GM12892 (cell line): ENCODE data around the gene SMYD3.

Experiments used
- POLR2A ChIP-seq: IDR thresholded peaks from 2 replicates; pipeline ENCODE4 v1.6.1; 2011; ENCODE audit warnings: low read depth, low read length, control low read depth
- POLR2AphosphoS5 ChIP-seq: IDR thresholded peaks from 2 replicates; pipeline ENCODE4 v1.6.1; 2011; ENCODE audit warnings: low read depth, low read length, control low read depth

DNA sequence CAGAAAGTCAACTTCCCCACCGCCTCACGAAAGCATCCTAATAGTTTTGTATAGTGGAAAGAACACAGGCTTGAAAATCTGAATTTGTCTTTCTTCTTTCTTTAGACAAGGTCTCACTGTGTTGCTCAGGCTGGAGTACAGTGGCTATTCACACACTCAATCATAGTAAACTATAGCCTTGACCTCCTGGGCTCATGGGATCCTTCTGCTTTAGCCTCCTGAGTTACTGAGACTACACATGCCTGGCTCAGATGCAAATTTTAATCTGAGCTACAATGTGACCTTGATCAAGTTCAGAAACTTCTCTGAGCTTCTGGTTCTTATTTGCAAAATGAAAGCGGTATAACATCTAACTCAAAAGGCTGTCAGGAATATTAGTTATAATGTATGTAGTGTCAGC, 362.1 kb downstream of the SMYD3 start:
- no peak for TF ChIP-seq POLR2AphosphoS5
- TF ChIP-seq POLR2A, result no peak
